RWPE1 (cell line): ENCODE results near the gene SUGCT.

Experiments used
- CTCF ChIA-PET: fragments of 350-600 bp; sonication (Branson Sonifier 250); formaldehyde crosslinking; extraction: SDS; loops from one replicate; lab custom pipeline; 2021; lab: Yijun Ruan, JAX
- POLR2A ChIA-PET: fragments of 400-600 bp; formaldehyde crosslinking; extraction: SDS; loops from one replicate; lab custom pipeline; 2020; ENCODE audit warnings: antibody characterized with exemption; ENCODE audit not compliant: low non-redundant PET; lab: Yijun Ruan, JAX
- DNase-seq: peaks from one replicate; pipeline ENCODE4 v3.0.0; 2012; ENCODE audit warnings: low spot score
- H3K27ac ChIP-seq: fragments of 450-650 bp; 2 replicates; pipeline ENCODE4 v1.5.1; 2017
- TF ChIP-seq, protein P1 (sequence below): fragments of 450-650 bp; conservative IDR thresholded peaks from 2 replicates; pipeline ENCODE4 v1.5.1; 2017; ENCODE audit warnings: low read depth, mild to moderate bottlenecking

Gene SUGCT

DNA sequence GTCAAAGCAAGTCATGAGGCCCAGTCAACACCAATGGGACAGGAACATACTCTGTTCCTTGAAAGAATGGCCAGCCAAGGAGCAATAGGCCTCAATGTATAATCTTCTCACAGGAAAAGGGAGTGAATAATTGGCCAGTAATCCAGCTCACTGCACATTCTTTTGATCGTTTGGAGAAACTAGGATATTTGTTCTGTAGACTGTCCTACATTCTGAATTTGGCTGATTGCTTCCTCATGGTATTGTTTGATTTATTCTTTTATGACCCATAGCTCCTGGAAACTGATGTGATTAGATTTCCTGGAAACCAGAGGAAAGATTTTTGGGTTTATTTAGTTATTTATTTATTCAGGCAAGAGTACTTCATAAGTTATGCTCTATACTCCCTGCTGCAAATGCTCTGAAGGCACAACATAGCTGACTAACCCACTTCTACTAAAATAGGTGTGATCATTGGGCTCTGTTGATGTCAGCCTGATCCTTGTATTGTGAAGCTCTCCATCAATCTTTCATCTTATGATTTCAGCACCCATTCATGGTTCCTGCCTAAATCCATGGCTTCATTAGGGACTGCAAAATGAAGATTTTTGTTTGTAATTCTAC lies 745.2 kb downstream of the SUGCT start:
- H3K27ac ChIP-seq = no peak overlapping the region
- TF ChIP-seq, protein P1, sequence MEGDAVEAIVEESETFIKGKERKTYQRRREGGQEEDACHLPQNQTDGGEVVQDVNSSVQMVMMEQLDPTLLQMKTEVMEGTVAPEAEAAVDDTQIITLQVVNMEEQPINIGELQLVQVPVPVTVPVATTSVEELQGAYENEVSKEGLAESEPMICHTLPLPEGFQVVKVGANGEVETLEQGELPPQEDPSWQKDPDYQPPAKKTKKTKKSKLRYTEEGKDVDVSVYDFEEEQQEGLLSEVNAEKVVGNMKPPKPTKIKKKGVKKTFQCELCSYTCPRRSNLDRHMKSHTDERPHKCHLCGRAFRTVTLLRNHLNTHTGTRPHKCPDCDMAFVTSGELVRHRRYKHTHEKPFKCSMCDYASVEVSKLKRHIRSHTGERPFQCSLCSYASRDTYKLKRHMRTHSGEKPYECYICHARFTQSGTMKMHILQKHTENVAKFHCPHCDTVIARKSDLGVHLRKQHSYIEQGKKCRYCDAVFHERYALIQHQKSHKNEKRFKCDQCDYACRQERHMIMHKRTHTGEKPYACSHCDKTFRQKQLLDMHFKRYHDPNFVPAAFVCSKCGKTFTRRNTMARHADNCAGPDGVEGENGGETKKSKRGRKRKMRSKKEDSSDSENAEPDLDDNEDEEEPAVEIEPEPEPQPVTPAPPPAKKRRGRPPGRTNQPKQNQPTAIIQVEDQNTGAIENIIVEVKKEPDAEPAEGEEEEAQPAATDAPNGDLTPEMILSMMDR = no peak
- CTCF ChIA-PET = interaction anchor here (0.6 kb wide), 1 partner anchor 899 kb away, joined by 5 read pairs; no protein-coding TSS in a partner anchor
- POLR2A ChIA-PET = no interaction called here
- DNase-seq = no peak

DNA sequence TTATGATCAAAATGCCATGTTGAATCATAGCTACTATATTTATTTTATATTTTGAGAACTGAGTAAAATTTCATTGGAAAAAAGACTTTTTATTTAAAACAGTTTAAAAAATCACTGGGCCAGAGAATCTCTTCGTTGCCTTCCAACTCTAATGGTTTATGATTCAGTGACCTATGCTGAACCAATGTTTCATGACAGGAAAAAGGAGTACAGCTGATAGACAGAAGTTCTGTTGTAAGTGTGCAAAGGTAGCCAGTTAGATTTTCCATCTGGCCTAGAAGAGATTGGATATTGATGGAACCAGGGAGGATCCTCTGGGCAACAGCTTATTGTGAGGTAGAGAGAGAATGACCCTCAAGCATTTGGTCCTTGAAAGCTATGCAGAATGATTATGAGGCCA lies 745.8 kb downstream of the SUGCT start:
- CTCF ChIA-PET = interaction anchor here (0.6 kb wide), 1 partner anchor 899 kb away, joined by 5 read pairs; no protein-coding TSS in a partner anchor
- no peak for DNase-seq

DNA sequence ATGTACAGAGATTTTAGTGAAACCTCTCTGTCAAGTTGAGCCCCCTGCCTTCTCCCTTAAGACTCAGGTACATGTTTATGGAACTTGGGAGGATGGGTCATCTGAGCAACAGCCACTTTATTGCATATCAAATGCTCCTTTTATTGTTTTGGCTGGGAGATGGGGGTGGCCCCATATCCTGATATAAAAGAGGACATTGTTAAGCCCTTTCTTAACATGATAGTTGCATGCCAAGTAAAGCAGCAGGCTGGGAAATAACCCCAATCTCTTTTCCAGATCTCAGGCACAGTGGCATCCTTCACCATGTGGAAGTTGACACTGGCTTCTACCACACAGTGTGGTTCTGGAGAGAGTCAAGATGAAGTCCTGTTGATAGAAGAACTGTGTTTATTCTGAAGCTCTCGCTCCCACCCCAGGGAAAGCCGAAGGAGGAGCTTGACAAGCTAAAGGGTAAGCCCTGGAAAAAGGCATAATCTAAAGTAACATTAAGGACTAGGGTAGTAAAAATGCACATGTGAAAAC lies 746.7 kb downstream of the SUGCT start:
- CTCF ChIA-PET = interaction anchor here (0.6 kb wide), 1 partner anchor 592 kb away, joined by 3 read pairs; no protein-coding TSS in a partner anchor
- H3K27ac ChIP-seq = no peak overlapping the region
- DNase-seq = no peak
- TF ChIP-seq, protein P1 = no peak
- POLR2A ChIA-PET = no interaction called here

More for the DNA sequence above, 745.8 kb downstream of the SUGCT start:
- POLR2A ChIA-PET = no interaction called here
- no peak overlapping the region for H3K27ac ChIP-seq
- TF ChIP-seq, protein P1 = no peak

DNA sequence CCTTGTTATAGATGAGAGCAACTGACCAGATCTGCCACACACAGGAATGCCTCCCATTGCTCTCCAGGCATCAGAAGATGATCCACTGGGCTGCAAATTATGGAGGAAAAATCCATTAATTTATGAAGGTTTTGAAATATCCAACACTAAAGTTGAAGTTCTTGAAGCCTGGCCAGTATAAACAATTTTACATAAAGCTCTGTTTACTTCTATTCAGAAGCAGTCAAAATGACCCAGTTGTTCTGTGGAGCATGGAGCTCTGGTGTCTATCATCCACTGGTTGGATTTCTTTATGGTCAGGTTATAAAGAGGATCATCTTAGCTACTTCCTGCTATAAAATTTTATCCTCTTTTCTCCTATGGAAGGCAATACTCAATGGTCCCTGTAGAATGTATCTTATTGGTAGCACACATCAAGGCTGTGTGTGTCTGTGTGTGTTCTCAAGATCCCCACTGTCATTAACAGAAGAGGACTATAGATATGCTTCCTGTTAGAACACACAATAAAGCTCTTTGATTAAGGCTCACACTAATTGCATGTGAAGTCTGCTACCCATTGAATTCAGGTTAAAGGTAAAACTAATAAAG lies 747.4 kb downstream of the SUGCT start:
- H3K27ac ChIP-seq = no peak overlapping the region
- ChIA-PET POLR2A (no interaction called here), CTCF (interaction anchor here (0.6 kb wide), 1 partner anchor 592 kb away, joined by 3 read pairs; no protein-coding TSS in a partner anchor)
- no peak for DNase-seq
- TF ChIP-seq, protein P1 = no peak

DNA sequence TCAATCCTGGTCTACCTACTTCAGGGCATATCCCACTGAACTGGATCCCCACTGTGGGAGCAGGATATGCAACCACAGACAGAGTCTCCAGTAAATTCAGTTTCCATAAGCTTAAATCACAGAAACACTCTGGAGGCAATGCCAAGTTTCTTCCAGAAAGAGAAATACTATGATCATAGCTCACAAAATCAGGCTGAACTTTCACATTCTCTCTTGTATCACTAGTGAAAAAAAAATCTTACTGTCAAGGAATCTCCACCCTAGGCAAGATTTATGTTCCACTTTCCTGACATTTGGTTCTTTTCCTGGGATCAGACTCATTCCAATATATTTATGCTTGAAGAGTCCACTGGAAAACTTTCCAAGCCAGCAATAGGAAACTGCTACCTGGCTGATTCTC lies 749.0 kb downstream of the SUGCT start:
- ChIA-PET POLR2A (no interaction called here), CTCF (interaction anchor here (0.7 kb wide), 1 partner anchor 271 kb away, joined by 3 read pairs; no protein-coding TSS in a partner anchor)
- no peak overlapping the region for H3K27ac ChIP-seq
- DNase-seq = no peak
- TF ChIP-seq, protein P1 = no peak

DNA sequence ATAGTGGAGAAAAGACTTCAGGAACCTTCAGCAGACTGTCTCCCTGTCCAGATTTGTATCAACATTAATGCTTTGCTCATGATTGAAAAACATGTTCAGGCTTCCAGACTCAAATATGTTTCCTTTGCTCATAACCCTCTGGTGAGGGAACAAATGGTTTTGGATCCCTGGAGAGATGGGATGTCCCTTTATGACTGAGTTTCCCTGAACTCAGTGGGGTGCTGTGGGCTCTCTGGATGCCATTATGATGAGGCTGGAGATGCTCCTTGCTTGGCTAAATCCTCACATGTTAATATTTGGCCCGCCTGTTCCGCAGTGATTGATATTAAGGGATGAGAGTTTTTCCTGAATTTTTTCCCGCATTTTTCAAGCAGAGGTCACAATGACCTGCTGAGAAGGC lies 749.4 kb downstream of the SUGCT start:
- no peak for DNase-seq
- H3K27ac ChIP-seq = no peak overlapping the region
- POLR2A ChIA-PET = no interaction called here
- CTCF ChIA-PET = no interaction called here
- TF ChIP-seq, protein P1 = no peak
